ENCODE results near the gene SLC27A1. TPM values are rescaled to one million over a fixed set of nuclear protein-coding genes. Genes with fewer than 3 reads are reported as not detected.

The SLC27A1 gene
- total RNA-seq, 1 donor from 2014 or later: 64.9 TPM

GRCh38 chr19:17431417-17431816 lies 38.9 kb upstream of the SLC27A1 start:
- no peak for DNase-seq (ENCODE audit: low spot score in 2 of 2)
- H3K4me3 ChIP-seq: no peak overlapping the region
- no peaks in the 10 kb centered on the region for H3K9me3 ChIP-seq
- no peaks in the 10 kb centered on the region for H3K4me1 ChIP-seq
- TF ChIP-seq, protein P1, sequence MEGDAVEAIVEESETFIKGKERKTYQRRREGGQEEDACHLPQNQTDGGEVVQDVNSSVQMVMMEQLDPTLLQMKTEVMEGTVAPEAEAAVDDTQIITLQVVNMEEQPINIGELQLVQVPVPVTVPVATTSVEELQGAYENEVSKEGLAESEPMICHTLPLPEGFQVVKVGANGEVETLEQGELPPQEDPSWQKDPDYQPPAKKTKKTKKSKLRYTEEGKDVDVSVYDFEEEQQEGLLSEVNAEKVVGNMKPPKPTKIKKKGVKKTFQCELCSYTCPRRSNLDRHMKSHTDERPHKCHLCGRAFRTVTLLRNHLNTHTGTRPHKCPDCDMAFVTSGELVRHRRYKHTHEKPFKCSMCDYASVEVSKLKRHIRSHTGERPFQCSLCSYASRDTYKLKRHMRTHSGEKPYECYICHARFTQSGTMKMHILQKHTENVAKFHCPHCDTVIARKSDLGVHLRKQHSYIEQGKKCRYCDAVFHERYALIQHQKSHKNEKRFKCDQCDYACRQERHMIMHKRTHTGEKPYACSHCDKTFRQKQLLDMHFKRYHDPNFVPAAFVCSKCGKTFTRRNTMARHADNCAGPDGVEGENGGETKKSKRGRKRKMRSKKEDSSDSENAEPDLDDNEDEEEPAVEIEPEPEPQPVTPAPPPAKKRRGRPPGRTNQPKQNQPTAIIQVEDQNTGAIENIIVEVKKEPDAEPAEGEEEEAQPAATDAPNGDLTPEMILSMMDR (IDR thresholded peaks at IDR 0.05): no peak
- no peaks in the 10 kb centered on the region for H3K27me3 ChIP-seq
- no peak overlapping the region for H3K27ac ChIP-seq
- intact Hi-C loops (cut with DNase I): no loop called here
- H3K36me3 ChIP-seq: no peaks in the 10 kb centered on the region

DNA sequence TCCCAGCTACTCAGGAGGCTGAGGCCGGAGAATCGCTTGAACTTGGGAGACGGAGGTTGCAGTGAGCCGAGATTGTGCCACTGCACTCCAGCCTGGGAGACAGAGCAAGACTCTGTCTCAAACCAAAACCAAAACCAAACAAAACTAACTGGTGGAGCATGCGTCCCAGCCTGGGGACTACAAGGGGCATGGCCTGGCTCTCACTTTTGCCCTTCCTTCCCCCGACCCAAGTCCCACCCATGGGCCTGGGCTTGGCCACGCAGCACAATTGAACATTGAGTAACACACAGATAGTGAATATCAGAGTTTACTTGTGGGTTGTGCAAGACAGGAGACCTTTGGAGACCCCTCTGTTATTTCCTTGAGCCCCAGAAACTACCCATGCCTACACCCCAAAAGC lies 35.1 kb upstream of the SLC27A1 start:
- intact Hi-C loops (cut with DNase I): no loop called here
- TF ChIP-seq, protein P1 (IDR thresholded peaks at IDR 0.05): no peak

DNA sequence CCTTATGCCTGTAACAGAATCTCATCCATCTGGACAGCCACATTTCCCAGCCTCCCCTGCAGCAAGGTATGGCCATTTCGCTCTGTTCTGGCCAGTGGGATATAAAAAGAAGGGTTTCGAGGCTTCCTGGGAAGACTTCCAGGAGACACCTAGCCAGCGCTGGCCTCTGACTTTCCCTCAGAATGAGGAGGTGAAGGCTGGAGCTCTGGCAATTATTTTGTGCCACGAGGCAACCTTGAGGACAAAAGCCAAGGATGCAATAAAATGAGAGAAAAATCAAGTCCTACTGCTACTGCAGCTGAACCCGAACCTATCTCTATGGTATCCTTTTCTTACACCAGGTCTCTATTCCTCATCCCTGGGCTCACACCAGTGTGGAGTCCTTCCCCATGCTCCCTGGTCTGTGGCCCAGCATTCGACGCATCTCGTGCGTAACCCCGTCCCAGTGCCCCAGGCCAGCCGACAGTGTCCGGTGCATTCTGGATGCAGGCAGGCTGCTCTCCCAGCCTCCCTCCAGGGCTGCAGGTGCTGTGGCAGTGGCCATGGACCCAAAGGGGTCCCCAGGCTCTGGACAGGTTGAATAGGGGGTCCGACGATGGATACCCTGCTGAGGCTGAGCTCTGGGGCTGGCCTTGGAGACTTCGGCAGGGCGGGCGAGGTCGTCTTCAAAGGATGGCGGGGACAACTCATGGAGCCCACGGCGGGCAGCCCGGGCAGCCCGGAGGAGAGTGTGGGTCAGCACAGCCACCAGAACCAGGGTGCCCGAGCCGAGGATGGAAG lies 34.0 kb upstream of the SLC27A1 start:
- Histone ChIP-seq H3K27me3 (no peaks in the 10 kb centered on the region), H3K36me3 (no peaks in the 10 kb centered on the region), H3K4me3 (no peak overlapping the region), H3K4me1 (no peaks in the 10 kb centered on the region), H3K27ac (no peak overlapping the region), H3K9me3 (no peaks in the 10 kb centered on the region)
- TF ChIP-seq, protein P1 (IDR thresholded peaks at IDR 0.05): no peak
- no peak for DNase-seq (ENCODE audit: low spot score in 2 of 2)
- intact Hi-C loops (cut with DNase I): no loop called here

More for the DNA sequence above, 35.1 kb upstream of the SLC27A1 start:
- Histone ChIP-seq H3K27me3 (no peaks in the 10 kb centered on the region), H3K27ac (no peak overlapping the region), H3K4me1 (no peaks in the 10 kb centered on the region), H3K4me3 (no peak overlapping the region), H3K9me3 (no peaks in the 10 kb centered on the region), H3K36me3 (no peaks in the 10 kb centered on the region)
- no peak for DNase-seq (ENCODE audit: low spot score in 2 of 2)

DNA sequence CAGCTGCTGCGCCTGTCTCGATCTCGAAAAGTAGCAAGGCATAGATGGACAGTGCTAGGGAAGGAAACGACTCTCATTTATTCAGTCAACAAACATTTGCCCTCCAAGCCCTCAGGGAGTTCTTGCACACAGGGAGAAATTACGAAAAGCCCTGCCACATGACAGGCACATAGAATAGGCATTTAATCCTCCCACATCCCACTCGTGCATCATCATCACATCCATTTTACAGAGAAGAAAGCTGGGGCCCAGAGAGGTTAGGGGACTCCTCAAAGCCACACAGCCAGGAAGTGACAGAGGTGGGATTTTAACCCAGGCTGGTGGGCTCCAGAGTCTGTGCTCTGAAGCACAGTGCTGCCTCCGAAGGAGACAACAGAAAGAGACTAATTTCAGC lies 33.5 kb upstream of the SLC27A1 start:
- Histone ChIP-seq H3K4me1 (no peaks in the 10 kb centered on the region), H3K9me3 (no peaks in the 10 kb centered on the region), H3K36me3 (no peaks in the 10 kb centered on the region), H3K4me3 (no peak overlapping the region), H3K27ac (no peak overlapping the region), H3K27me3 (no peaks in the 10 kb centered on the region)
- intact Hi-C loops (cut with DNase I): no loop called here
- TF ChIP-seq, protein P1 (IDR thresholded peaks at IDR 0.05): no peak
- DNase-seq (ENCODE audit: low spot score in 2 of 2): no peak

- no peaks in the 10 kb centered on the region for H3K4me1 ChIP-seq
- no peak overlapping the region for H3K4me3 ChIP-seq
- no peak for DNase-seq (ENCODE audit: low spot score in 2 of 2)
- H3K36me3 ChIP-seq: no peaks in the 10 kb centered on the region
- intact Hi-C loops (cut with DNase I): no loop called here
- H3K9me3 ChIP-seq: no peaks in the 10 kb centered on the region
- TF ChIP-seq, protein P1 (IDR thresholded peaks at IDR 0.05): peak in 2 of 3 experiments; percentile 23 to 30
- H3K27me3 ChIP-seq: no peaks in the 10 kb centered on the region
- H3K27ac ChIP-seq: no peak overlapping the region
These were observed 28.9 kb upstream of the SLC27A1 start for GRCh38 chr19:17441241-17442021.

Data from ascending aorta (tissue), 2 donors.